OCI-LY1 (cell line): Measurements from ENCODE around the gene DMD.

Experiments used
- EZH2 ChIP-seq: fragments of 200-600 bp; sonication (generic), shearing (Covaris generic); IDR thresholded peaks from 2 replicates; pipeline ENCODE4 v1.8.0; 2017; ENCODE audit warnings: borderline replicate concordance, mixed run types, mild to moderate bottlenecking, antibody characterized with exemption, low read length, moderate library complexity, mixed read lengths
- TF ChIP-seq, protein P1 (sequence below): fragments of 200-600 bp; sonication (generic), shearing (Covaris generic); IDR thresholded peaks from 2 replicates; pipeline ENCODE4 v1.5.1; 2017; ENCODE audit warnings: mild to moderate bottlenecking, antibody characterized with exemption, low read length, moderate library complexity, mixed read lengths

DNA sequence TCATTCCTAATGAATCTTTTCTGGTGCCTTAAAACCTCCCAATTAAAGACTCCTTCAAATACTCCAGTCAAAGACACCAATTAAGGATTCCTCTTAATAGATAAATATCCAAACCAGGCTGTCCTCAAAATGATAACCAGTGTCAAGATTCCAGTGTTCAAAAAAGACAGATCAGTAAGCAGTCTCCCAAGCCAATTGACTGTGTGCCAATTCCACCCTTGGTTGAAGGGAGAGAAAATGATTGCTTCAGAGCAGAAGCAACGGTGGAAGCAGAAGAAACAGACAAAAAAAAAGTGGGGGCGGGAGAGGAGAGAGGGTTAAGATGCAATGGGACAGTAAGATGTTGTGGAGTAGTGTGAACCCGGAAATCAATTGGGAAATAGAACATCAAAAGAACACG is 1923.5 kb downstream of the DMD start:
- TF ChIP-seq, protein P1, sequence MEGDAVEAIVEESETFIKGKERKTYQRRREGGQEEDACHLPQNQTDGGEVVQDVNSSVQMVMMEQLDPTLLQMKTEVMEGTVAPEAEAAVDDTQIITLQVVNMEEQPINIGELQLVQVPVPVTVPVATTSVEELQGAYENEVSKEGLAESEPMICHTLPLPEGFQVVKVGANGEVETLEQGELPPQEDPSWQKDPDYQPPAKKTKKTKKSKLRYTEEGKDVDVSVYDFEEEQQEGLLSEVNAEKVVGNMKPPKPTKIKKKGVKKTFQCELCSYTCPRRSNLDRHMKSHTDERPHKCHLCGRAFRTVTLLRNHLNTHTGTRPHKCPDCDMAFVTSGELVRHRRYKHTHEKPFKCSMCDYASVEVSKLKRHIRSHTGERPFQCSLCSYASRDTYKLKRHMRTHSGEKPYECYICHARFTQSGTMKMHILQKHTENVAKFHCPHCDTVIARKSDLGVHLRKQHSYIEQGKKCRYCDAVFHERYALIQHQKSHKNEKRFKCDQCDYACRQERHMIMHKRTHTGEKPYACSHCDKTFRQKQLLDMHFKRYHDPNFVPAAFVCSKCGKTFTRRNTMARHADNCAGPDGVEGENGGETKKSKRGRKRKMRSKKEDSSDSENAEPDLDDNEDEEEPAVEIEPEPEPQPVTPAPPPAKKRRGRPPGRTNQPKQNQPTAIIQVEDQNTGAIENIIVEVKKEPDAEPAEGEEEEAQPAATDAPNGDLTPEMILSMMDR: no peak
- TF ChIP-seq EZH2: no peak
